HepG2 (cell line): Measurements from ENCODE around the gene SUPT6H. TPM values are rescaled to one million over a fixed set of nuclear protein-coding genes. Genes with fewer than 3 reads are reported as not detected.

Source experiments
- ATAC-seq: fragments of 200-7000 bp; cut with Tn5 transposase; 3 replicates; pipeline ENCODE4 v1.9.1; 2020; ENCODE audit warnings: mild to moderate bottlenecking, moderate library complexity
- BruUV-seq: library from RNA; stranded (reverse); fragments of 400-500 nt; replicated peaks from 2 replicates; lab custom pipeline; 2021; lab: Mats Ljungman, UMichigan
- CTCF ChIA-PET: fragments of 300-600 bp; formaldehyde crosslinking; extraction: SDS; loops from one replicate; lab custom pipeline; 2021; ENCODE audit warnings: low total read pairs, inconsistent platforms, low intra/inter-chr PET ratio; lab: Yijun Ruan, JAX
- POLR2A ChIA-PET: fragments of 350-600 bp; sonication (Branson Sonifier 250); formaldehyde crosslinking; loops from one replicate; lab custom pipeline; 2020; ENCODE audit warnings: antibody characterized with exemption, inconsistent platforms; lab: Yijun Ruan, JAX
- DNase-seq: peaks from one replicate; pipeline ENCODE4 v3.0.0-alpha.2; 2015; ENCODE audit warnings: low spot score
- FAIRE-seq: peaks from 3 replicates; lab custom pipeline; 2011; peaks lifted over from hg19 to GRCh38; lab: Jason Lieb, UNC
- H2AFZ ChIP-seq: one replicate; pipeline ENCODE4 v1.6.1; 2011; ENCODE audit warnings: low read length, inconsistent platforms
- H3K27ac ChIP-seq: fragments of 300-600 bp; 3 replicates; pipeline ENCODE4 v1.8.0; 2011; ENCODE audit warnings: mixed run types, mild to moderate bottlenecking, mixed read lengths, low read length, inconsistent platforms; ENCODE audit not compliant: insufficient read depth; ENCODE audit errors: extremely low read length
- H3K27me3 ChIP-seq, 2 experiments: fragments of 200-600 bp in 1 of 2; 2 replicates in 1 of 2; 3 replicates in 1 of 2; pipeline versions ENCODE4 v1.6.0 to v1.8.0; 2011; ENCODE audit warnings: low read length in 2 of 2, mild to moderate bottlenecking in 2 of 2, moderate library complexity in 2 of 2, inconsistent platforms in 1 of 2; ENCODE audit not compliant: insufficient read depth in 2 of 2, control insufficient read depth in 1 of 2
- H3K36me3 ChIP-seq, 2 experiments: fragments of 200-600 bp in 1 of 2; replicated peaks in 1 of 2; 2 replicates in 1 of 2; 3 replicates in 1 of 2; pipeline versions ENCODE4 v1.5.1 to v1.8.0; 2011; ENCODE audit warnings: low read length in 2 of 2, inconsistent platforms in 1 of 2; ENCODE audit not compliant: insufficient read depth in 2 of 2, control insufficient read depth in 1 of 2
- H3K4me1 ChIP-seq: 2 replicates; pipeline ENCODE4 v1.5.1; 2012; ENCODE audit warnings: low read length, inconsistent platforms; ENCODE audit not compliant: insufficient read depth
- H3K4me2 ChIP-seq: 2 replicates; pipeline ENCODE4 v1.6.0; 2011; ENCODE audit warnings: low read depth, low read length, inconsistent platforms
- H3K4me3 ChIP-seq, 3 experiments: fragments of 200-600 bp in 1 of 3; sonication (generic), shearing (Covaris generic) in 1 of 3; replicated peaks in 1 of 3; 2 replicates each; pipeline ENCODE4 v1.5.1; 2011 to 2016; ENCODE audit warnings: low read length in 3 of 3, inconsistent platforms in 2 of 3, low read depth in 2 of 3, mild to moderate bottlenecking in 2 of 3, control low read depth in 1 of 3, mixed read lengths in 1 of 3; ENCODE audit not compliant: insufficient read depth in 1 of 3
- H3K79me2 ChIP-seq: one replicate; pipeline ENCODE4 v1.6.1; 2011; ENCODE audit warnings: low read length, inconsistent platforms; ENCODE audit not compliant: insufficient read depth
- H3K9ac ChIP-seq: 2 replicates; pipeline ENCODE4 v1.6.0; 2011; ENCODE audit warnings: mild to moderate bottlenecking, low read depth, low read length, inconsistent platforms; ENCODE audit not compliant: insufficient read depth
- H3K9me3 ChIP-seq: 2 replicates; pipeline ENCODE4 v1.5.1; 2012; ENCODE audit warnings: mild to moderate bottlenecking, low read length
- H4K20me1 ChIP-seq: 2 replicates; pipeline ENCODE4 v1.6.0; 2011; ENCODE audit warnings: inconsistent platforms, mild to moderate bottlenecking, low read length, moderate library complexity; ENCODE audit not compliant: insufficient read depth
- ATRX ChIP-seq: sonication (generic); formaldehyde crosslinking; IDR thresholded peaks from 2 replicates; pipeline ENCODE4 v1.4.0; 2020; ENCODE audit warnings: missing genetic modification reagents, borderline replicate concordance
- CHD4 ChIP-seq: fragments of 200-600 bp; sonication (generic); IDR thresholded peaks from 2 replicates; pipeline ENCODE4 v1.7.0; 2017; ENCODE audit warnings: mild to moderate bottlenecking, low read length, borderline replicate concordance
- IKZF4 ChIP-seq: sonication (generic); formaldehyde crosslinking; IDR thresholded peaks from 2 replicates; pipeline ENCODE4 v1.5.1; 2020; ENCODE audit warnings: borderline replicate concordance, mild to moderate bottlenecking, low read depth, missing genetic modification reagents; ENCODE audit errors: not compliant biosample characterization
- IRF2 ChIP-seq: IDR thresholded peaks from 2 replicates; pipeline ENCODE4 v1.6.1; 2018; ENCODE audit warnings: missing genetic modification reagents, missing compliant biosample characterization
- KDM2A ChIP-seq: sonication (generic); formaldehyde crosslinking; IDR thresholded peaks from 2 replicates; pipeline ENCODE4 v1.4.0; 2020; ENCODE audit warnings: low read depth, missing genetic modification reagents, borderline replicate concordance
- MYNN ChIP-seq: sonication (generic); formaldehyde crosslinking; IDR thresholded peaks from 2 replicates; pipeline ENCODE4 v1.4.0; 2020; ENCODE audit warnings: mild to moderate bottlenecking, low read depth, missing genetic modification reagents
- POLR2AphosphoS2 ChIP-seq: IDR thresholded peaks from 2 replicates; pipeline ENCODE4 v1.6.1; 2011; ENCODE audit warnings: low read depth, low read length, improper control_type of control experiment
- POLR2AphosphoS5 ChIP-seq: IDR thresholded peaks from 2 replicates; pipeline ENCODE4 v1.6.1; 2012; ENCODE audit warnings: low read depth, low read length
- POLR2G ChIP-seq: fragments of 200-400 bp; formaldehyde crosslinking; IDR thresholded peaks from 2 replicates; pipeline ENCODE4 v1.6.1; 2018; ENCODE audit warnings: mild to moderate bottlenecking, low read depth, low read length, moderate library complexity
- RBFOX2 ChIP-seq: fragments of 200-400 bp; formaldehyde crosslinking; IDR thresholded peaks from 2 replicates; pipeline ENCODE4 v1.6.1; 2017; ENCODE audit warnings: low read depth, mild to moderate bottlenecking, low read length
- ZBTB1 ChIP-seq: sonication (generic); formaldehyde crosslinking; IDR thresholded peaks from 2 replicates; pipeline ENCODE4 v1.4.0; 2020; ENCODE audit warnings: missing genetic modification reagents, borderline replicate concordance
- ZC3H4 ChIP-seq: sonication (generic); formaldehyde crosslinking; IDR thresholded peaks from 2 replicates; pipeline ENCODE4 v1.4.0; 2020; ENCODE audit warnings: missing genetic modification reagents, borderline replicate concordance
- ZNF460 ChIP-seq: sonication (generic); formaldehyde crosslinking; IDR thresholded peaks from 2 replicates; pipeline ENCODE4 v1.5.1; 2020; ENCODE audit warnings: missing genetic modification reagents, mild to moderate bottlenecking, borderline replicate concordance
- ZNF652 ChIP-seq: IDR thresholded peaks from 2 replicates; pipeline ENCODE4 v1.6.1; 2016; ENCODE audit warnings: low read depth, borderline replicate concordance
- ZNF788 ChIP-seq: sonication (generic); formaldehyde crosslinking; IDR thresholded peaks from 2 replicates; pipeline ENCODE4 v1.5.0; 2020; ENCODE audit warnings: mild to moderate bottlenecking, missing genetic modification reagents, borderline replicate concordance
- ZNF891 ChIP-seq: sonication (generic); formaldehyde crosslinking; IDR thresholded peaks from 2 replicates; pipeline ENCODE4 v1.5.0; 2020; ENCODE audit warnings: mild to moderate bottlenecking, missing genetic modification reagents
- ZSCAN30 ChIP-seq: sonication (generic); formaldehyde crosslinking; IDR thresholded peaks from 2 replicates; pipeline ENCODE4 v1.5.0; 2020; ENCODE audit warnings: mild to moderate bottlenecking, missing genetic modification reagents
- WGBS: methylation state at CpG from one replicate; pipeline ENCODE4 v1.1.6; 2017; ENCODE audit warnings: low lambda C conversion rate; 5-methylcytosine and 5-hydroxymethylcytosine counted together
- in situ Hi-C: cut with HindIII; loops from 2 replicates; pipeline ENCODE4 v1.10.0; 2017; ENCODE audit warnings: low pct_unique_long_range_greater_than_20kb; ENCODE audit not compliant: extremely low pct_ligation_motif_present
- intact Hi-C: fragments of 100-400 bp; cut with micrococcal nuclease; formaldehyde crosslinking; loops from one replicate; pipeline ENCODE4 v1.10.0; 2022; ENCODE audit not compliant: unreplicated experiment
- polyA plus RNA-seq, 8 experiments: library from polyadenylated mRNA; depleted of rRNA in 3 of 8; stranded (reverse) in 7 of 8; unstranded in 1 of 8; fragments of >200 nt; fragmentation: Illumina TruSeq in 4 of 8; extraction: Trizol in 4 of 8; gene quantifications; 2 replicates each; pipeline versions ENCODE4 v1.2.1 to v1.2.3, GENCODE V29; 2011 to 2016; ENCODE audit warnings: low read depth in 4 of 8, missing spikeins in 1 of 8, mixed read lengths in 1 of 8; ENCODE audit not compliant: insufficient read depth in 1 of 8
- total RNA-seq, 5 experiments: library from RNA; depleted of rRNA; stranded (reverse); fragments of >200 nt; fragmentation: Illumina TruSeq; extraction: Trizol; gene quantifications; 2 replicates each; pipeline ENCODE4 v1.2.3, GENCODE V29; 2016; ENCODE audit warnings: low read depth in 1 of 5

The SUPT6H gene
- total and polyA plus RNA-seq, 2 of the 13 experiments (the other 11 are each of a cell fraction or from before 2014, with no cell fraction given), result 32.7 to 39.9 TPM

DNA sequence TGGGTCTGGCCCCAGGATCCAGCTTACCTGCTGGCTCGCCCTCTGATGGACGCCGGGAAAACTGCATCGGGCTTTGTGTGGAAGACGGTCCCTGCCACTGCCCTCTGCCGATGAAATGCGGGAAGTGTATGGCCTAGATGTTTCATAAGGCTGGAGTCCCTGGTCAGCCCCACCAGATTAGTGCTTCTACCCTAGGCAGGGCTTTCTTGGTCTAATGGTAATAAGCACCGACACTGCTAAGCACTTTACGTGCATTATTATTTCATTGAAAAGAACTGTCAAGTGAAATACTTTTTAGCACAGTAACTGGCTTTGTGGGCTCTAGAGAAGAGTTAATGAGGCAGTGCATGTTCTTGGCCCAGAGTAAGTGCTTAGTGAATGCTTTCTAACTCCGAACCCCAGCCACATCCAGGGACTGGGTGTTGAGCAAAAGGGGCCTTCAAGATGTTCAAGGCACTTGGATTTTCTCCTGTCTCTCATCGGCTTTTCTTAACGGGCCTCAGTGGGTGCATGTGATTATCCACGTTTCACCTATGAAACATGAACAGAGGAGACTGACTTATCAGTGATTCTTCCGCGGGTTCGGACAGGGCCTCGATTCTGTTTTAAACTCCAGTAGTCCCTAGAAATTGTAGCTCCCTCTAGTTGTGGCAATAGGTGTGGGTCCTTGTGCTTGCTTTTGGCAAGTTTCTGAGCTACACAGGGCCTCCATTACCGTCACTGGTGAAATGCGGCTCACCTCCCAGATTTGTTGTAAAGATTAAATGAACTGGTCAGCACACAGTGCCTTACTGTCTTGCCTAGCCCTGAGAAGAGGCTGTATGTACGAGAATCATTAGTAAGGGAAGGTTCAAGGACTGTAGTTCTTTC, 88.4 kb downstream of the SUPT6H start (continued):
- TF ChIP-seq IRF2 (peak; percentile 60), CHD4 (0 out of 2 replicates have a peak, but pooled peaks have one; percentile 28), ZNF788 (peak; percentile 49; the same call in 1 of the 2 replicates), ZNF891 (no peak), ZSCAN30 (CRISPR knock-in tag) (no peak), ZBTB1 (CRISPR knock-in tag) (no peak), ZC3H4 (0 out of 2 replicates have a peak, but pooled peaks have one; percentile 16), ATRX (CRISPR knock-in tag) (no peak), ZNF652 (CRISPR knock-in tag) (peak; percentile 41; the same call in 1 of the 2 replicates)

DNA sequence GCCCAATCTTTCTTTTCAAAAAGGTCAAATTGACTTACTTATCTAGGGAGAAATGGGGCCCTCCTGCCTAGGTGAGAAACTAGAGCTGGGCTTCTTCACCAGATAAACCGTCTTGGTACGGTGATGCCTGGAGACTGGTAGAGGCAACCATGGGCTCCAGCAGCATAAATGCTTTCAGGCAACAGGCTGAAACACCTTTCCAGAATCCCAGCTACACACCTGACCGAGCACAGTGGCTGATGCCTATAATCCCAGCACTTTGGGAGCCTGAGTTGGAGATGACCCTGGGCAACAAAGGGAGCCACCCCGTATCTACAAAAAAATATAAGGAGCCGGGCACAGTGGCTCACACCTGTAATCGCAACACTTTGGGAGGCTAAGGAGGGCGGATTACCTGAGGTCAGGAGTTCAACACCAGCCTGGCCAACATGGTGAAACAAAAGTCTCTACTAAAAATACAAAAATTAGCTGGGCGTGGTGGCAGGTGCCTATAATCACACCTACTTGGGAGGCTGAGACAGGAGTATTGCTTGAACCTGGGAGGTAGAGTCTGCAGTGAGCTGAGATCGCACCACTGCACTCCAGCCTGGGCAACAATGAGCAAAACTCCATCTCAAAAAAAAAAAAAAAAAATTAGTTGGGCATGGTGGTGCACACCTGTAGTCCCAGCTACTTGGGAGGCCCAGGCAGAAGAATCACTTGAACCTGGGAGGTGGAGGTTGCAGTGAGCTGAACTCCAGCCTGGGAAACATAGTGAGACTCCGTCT, 89.8 kb downstream of the SUPT6H start:
- H3K4me3 ChIP-seq, result no peak overlapping the region
- no peak overlapping the region for H3K4me2 ChIP-seq
- POLR2A ChIA-PET, result interaction anchor here (0.8 to 12.3 kb wide), 4 partner anchors 9 to 108 kb away, joined by 3 to 590 read pairs (median 6); partner anchors contain the start of genes BLTP2, NEK8, RPL23A and TLCD1
- CTCF ChIA-PET, result interaction anchor here (4.1 kb wide), 1 partner anchor 24 kb away, joined by 142 read pairs; the partner anchor contains the start of genes NEK8 and TLCD1
- TF ChIP-seq ZNF460, result peak; percentile 82; the same call in 1 of the 2 replicates
- TF ChIP-seq MYNN (CRISPR knock-in tag), result no peak
- no peak for TF ChIP-seq IKZF4
- TF ChIP-seq POLR2G, result peak; percentile 59; the same call in 1 of the 2 replicates
- peak; percentile 56 for TF ChIP-seq RBFOX2
- peak; percentile 61; the same call in 1 of the 2 replicates for TF ChIP-seq POLR2AphosphoS2
- peak; percentile 16; the same call in 1 of the 2 replicates for TF ChIP-seq POLR2AphosphoS5
- peak; percentile 15; the same call in 1 of the 2 replicates for TF ChIP-seq KDM2A
- no peak overlapping the region for H3K27ac ChIP-seq
- peaks cover 7% of the 10 kb centered on the region for H3K79me2 ChIP-seq
- H3K9ac ChIP-seq, result no peak overlapping the region
- WGBS, result 96% methylated on average over 9 of the region's 10 CpGs
- H3K4me1 ChIP-seq, result peaks cover 36% of the 10 kb centered on the region
- peaks cover 39% of the 10 kb centered on the region for H4K20me1 ChIP-seq
- H3K27me3 ChIP-seq, result no peaks in the 10 kb centered on the region
- intact Hi-C loops, result loop anchor here (2.0 kb wide), 1 partner anchor 67 kb away; no protein-coding TSS in a partner anchor
- H3K36me3 ChIP-seq, result peaks cover 30% of the 10 kb centered on the region in 2 experiments
- no peak overlapping the region for H2AFZ ChIP-seq
- FAIRE-seq (peak; percentile 18), ATAC-seq (no peak), DNase-seq (no peak)
- H3K9me3 ChIP-seq, result no peaks in the 10 kb centered on the region
- in situ Hi-C loops, result no loop called here
- no TSS peak for BruUV-seq
